Activated CD4-positive, alpha-beta T cell treated with anti-CD3 and anti-CD28 coated beads, Interleukin-2, Interleukin-4, amounts not matched to agents 100 ng/mL and 50 ng/mL, durations not matched to agents 16 hours and 8 hours (primary cell): ENCODE measurements around the gene PRRC2B.
"Not testable (repeated sequence)": the region's sequence is repeated elsewhere in the genome, so short reads cannot be mapped to it uniquely, and the experiment has no call there.

Experiments
- DNase-seq: peaks from one replicate; pipeline ENCODE4 v3.0.0-alpha.2; 2020; ENCODE audit warnings: low spot score

Gene PRRC2B

DNA sequence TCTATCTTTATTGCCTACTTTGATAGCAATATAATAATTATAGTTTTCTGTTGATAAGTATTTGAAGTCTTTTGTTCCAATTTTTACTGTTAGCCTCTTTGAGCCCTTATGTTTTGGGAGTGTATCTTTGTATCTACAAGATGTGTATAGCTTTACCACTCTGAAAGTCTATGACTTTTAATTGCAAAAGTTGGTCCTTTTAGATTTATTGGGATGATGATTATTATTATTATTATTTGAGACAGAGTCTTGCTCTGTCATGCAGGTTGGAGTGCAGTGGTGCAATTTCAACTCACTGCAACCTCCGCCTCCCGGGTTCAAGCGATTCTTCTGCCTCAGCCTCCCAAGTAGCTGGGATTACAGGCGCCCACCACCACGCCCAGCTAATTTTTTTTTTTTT is 78.2 kb downstream of the PRRC2B start:
- not testable (repeated sequence) for DNase-seq

DNA sequence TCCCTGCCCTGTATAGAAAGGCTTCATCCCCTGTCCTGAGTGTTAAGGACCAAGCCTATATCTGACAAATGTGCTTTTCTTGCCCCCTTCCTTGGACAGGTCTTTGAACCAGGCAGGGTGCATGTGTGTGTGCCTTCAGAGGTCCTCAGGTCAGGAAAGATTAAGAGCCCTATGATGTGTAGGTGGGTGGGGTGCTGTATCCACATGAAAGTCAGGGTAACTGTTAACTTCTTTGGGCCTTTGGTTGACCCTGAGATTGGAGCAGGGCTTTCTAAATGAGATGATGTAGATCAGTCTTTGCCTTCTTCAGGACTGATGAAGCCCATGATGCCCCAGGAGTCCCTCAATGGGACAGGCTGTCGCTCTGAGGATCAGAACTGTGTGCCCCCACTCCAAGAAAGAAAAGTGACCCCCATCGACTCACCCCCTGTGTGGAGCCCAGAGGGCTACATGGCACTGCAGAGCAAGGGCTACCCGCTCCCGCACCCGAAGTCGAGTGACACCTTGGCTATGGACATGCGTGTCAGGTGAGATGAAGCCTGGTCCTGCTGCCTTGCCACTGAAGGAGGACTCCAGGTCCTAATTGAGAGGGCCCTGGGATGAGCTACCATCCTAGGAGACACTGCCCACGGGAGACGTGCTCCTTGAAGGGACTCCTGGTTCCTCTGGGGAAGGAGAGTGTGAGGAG is 79.5 kb downstream of the PRRC2B start:
- DNase-seq, result no peak

DNA sequence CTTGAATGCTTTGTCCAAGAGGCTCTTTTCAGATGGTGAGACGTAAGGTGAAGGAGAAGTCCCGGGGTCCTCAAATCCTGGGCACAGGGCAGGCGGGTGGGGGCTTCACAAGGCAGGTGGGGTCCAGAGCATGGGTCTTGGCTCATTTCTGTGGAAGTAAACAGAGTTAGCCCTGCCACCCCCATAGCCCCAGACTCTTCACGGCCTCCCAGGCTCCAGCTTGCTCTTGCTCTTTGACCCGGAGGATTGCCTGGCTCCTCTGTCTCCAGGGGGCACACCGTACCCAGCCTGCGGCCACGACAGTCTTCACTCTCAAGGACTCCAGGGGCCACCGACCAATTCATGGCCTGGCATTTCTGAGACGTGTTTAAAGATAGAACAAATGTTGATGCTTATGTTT is 80.0 kb downstream of the PRRC2B start:
- DNase-seq, result no peak

DNA sequence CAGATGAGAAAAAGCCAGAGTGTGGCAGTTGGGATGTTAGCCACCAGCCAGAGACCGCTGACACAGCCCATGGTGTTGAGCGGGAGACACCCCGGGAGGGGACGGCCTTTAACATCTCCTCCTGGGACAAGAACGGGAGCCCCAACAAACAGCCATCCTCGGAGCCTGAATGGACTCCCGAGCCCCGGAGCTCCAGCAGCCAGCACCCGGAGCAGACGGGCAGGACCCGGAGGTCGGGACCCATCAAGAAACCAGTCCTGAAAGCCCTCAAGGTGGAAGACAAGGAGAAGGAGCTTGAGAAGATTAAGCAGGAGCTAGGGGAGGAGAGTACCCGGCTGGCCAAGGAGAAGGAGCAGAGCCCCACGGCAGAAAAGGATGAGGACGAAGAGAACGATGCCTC is 80.8 kb downstream of the PRRC2B start:
- DNase-seq, result no peak

DNA sequence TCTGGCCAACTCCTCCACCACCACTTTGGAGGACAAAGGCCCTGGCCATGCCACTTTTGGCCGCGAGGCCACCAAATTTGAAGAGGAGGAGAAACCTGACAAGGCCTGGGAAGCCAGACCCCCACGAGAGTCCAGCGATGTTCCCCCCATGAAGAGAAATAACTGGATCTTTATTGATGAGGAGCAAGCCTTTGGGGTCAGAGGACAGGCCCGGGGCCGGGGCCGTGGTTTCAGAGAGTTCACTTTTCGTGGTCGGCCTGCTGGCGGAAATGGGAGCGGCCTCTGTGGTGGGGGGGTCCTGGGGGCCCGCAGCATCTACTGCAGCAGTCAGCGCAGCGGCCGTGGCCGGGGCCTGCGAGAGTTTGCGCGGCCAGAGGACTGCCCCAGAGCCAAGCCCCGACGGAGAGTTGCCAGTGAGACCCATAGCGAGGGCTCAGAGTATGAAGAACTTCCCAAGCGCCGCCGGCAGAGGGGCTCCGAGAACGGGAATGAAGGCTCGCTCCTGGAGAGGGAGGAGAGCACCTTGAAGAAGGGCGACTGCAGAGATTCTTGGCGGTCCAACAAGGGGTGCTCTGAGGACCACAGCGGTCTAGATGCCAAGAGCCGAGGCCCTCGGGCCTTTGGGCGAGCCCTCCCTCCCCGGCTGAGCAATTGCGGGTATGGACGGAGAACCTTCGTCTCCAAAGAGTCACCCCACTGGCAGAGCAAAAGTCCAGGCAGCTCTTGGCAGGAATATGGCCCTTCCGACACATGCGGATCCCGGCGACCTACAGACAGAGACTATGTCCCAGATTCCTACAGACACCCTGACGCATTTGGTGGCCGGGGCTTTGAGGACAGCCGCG is 81.4 kb downstream of the PRRC2B start:
- DNase-seq, result no peak

DNA sequence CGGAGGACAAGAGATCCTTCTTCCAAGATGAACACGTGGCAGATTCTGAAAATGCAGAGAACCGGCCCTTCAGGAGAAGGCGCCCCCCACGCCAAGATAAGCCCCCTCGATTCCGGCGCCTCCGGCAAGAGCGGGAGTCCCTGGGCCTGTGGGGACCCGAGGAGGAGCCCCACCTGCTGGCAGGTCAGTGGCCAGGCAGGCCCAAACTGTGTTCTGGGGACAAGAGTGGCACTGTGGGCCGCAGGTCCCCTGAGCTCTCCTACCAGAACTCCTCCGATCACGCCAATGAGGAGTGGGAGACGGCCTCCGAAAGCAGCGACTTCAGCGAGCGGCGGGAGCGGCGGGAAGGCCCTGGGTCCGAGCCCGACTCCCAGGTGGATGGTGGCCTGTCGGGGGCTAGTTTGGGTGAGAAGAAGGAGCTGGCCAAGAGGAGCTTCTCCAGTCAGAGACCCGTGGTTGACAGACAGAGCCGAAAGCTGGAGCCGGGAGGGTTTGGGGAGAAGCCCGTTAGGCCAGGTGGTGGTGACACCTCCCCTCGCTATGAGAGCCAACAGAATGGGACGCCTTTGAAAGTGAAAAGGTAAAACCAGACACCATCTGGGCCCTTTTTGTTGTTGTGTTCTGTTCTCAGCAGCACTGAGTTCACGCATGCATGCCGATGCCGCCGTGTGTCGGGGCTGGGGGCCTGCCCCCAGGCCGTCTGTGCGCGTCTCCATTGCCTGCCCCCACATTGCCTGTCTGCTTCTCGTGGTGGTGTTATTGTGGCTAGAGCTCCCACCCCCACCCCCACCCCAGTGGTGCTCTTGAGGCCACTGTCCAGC is 82.3 kb downstream of the PRRC2B start:
- no peak for DNase-seq

DNA sequence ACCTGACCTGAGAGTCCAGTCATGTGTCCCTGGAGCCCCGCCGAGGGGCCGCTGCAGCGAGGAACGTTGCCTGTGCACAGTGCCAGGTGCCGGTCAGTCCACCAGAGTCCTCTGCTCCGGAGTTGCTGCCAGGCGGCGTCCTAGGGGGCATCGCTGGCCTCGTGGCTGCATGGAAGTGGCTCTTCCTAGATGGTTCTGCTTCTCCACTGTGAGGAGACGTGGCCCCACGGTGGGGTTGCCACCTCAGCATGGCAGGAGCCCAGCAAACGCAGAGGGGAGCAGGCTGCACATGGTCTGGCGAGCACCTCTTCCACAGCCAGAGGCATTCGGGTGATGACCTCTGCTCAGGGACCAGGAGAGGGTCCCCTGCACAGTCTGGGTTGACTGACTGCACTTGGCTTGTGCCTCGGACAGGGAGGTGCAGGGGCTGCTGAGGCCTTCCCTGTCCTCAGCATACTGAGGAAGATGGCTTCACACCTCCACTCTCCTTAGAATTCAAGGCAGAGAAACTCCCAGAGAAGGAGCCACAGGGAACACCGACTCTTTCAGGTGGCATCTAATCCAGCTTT is 83.0 kb downstream of the PRRC2B start:
- DNase-seq, result no peak

DNA sequence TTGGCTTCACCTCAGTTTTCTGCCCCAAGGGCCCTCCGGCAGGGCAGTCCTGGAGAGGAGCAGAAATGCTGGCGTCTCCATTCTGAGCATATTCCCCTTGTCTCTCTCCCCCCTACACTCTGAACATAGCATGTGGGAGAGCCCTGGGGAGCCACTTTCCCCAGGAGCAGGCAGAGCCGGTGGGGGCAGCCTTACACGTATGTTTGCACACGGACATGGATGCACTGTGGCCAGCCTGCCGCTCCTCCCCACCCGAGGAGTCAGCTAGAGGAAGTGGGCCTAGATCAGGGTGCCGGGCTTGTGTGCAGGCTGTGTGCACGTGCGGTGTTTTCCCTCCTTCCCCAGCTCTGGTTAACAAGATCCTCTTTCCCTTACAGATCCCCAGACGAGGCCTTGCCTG is 83.5 kb downstream of the PRRC2B start:
- DNase-seq, result no peak

DNA sequence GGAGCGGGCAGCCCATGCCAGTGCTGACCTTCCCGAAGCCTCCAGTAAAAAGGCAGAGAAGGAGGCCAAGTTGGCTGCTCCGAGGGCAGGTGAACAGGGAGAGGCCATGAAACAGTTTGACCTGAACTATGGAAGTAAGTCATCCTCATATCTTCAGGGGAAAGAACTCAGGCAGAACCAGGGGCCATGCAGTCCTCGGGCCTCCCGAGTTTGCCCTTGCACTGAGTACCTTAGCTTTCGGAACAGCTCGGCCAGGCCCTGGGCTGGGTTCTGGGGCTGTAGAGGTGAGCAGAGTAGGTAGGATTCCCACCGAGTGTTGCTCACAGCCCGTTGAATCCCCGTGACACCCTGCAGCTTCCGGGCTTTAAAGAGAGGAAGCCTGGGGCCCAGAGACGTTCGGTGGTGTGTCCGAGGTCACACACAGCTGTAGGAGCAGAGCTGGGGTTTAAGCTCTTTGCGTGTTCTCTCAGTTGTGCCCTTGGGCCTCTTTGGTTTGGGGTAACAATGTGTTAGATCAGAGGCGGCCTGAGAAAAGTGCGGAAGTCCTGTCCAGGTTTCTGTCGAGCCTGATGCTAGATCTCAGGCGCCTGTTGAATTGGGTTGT is 84.0 kb downstream of the PRRC2B start:
- no peak for DNase-seq

DNA sequence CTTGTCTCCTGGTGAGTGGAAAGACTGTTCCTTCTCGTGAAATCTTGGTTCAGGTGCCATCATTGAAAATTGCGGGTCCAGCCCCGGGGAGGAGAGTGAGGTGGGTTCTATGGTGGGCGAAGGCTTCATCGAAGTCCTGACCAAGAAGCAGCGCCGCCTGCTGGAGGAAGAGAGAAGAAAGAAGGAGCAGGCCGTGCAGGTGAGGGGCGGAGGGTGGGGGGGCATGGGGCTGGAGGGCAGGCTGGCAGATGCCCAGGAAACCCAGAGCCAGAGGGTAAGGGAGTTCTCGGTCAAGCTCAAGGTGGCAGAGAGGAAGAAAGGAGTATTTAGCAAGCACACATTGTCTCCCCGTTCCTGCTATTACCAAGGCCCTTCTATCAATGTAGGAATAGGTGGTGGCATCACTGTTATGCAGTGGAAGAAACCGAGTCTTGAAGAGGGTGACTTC is 84.6 kb downstream of the PRRC2B start:
- DNase-seq, result peak; percentile 35

DNA sequence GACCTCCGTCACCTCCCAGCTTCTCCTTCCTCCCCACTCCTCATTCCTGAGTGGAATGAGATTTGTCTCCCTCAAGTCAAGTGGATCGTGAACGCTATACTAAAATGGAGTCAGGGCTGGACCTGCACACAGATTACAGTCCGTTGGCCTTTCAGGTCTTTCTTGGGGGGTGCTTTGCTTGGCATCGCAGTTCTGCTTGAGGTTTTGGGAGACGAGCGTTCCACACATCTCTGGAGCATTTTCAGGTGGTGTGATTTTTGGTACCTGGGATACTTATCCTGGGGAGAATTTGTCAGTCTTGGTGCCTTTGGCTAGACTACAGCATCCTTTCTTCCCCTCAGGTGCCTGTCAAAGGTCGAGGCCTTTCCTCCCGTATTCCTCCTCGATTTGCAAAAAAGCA is 85.0 kb downstream of the PRRC2B start:
- no peak for DNase-seq

DNA sequence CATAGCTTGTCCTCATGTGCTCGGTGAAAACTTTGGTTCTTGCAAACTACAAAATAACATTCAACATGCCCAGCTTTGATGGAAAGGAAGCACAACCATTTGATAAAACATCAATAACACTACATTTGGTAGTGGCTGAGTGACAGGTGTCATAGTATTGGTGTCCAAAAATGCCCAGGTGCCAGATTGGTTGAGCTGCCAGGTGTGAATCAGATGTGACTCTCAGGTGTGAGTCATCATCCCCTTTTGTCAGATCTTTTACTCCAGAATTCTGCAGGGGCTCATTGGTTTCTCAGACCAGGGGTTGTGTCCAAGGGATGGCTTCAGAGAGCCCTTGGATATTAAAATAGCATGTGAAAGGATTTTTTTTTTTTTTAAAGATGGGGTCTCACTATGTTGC is 86.4 kb downstream of the PRRC2B start:
- DNase-seq, result no peak

DNA sequence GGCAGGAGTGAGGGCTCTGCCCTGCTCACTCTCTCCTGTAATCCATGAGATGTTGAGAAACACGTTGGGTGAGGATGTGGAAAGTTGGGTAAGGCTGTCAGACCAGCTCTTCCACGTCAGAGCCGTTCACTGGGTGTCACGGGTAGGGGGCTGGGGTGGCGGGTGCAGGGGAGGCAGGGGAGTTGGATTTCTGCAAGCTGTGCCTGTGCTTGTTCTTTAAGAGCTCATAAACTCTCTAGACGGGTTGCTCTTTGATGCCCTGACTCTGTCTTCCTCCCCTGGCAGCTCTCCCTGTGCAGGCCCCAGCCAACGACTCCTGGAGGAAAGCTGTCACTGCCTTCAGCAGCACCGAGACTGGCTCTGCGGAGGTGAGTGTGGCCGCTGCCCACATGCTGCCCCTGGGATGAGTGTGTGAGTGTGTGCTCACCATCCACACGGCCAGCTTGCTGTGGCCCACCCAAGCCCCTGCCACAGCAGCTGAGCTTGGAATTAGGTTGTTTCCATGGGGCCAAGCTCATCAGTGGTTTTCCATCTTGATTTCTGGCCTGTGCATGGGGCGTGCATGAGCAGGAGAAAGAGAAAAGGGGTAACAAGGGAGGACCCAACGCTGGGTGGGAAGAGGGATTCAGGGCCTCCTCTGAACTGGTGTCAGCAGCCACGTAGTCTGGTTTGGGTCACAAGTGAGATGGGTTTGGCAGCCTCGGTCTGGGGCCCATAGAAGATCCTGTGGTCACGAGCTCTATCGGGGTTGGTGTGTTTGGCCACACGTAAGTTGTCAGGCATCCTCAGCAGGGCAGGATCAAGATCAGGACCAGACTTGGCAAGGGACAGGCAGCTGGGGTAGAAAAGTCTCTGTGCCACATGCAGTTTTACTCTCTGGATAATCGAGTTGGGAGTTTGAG is 87.8 kb downstream of the PRRC2B start:
- DNase-seq, result no peak

DNA sequence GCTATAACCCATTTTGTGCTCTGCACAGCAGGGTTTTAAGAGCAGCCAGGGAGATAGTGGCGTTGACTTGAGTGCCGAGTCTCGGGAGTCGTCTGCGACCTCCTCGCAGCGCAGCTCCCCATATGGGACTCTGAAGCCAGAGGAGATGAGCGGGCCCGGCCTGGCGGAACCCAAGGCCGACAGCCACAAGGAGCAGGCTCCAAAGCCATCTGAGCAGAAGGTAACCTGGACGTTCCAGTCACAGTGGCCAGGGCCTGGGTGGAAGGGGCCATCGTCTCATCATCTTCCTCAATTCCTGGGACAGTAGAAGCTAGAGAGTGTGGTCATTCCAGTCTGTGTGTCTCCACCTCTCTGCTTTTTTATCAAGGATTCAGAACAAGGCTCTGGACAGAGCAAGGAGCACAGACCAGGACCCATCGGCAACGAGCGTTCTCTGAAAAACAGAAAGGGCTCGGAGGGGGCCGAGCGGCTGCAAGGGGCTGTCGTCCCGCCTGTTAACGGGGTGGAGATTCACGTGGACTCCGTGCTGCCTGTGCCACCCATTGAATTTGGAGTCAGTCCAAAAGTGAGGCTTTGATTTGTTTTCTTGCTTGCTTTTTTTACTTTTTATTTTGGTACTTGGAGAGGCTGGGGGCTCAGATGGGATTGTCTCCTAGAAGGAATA is 88.6 kb downstream of the PRRC2B start:
- no peak for DNase-seq

DNA sequence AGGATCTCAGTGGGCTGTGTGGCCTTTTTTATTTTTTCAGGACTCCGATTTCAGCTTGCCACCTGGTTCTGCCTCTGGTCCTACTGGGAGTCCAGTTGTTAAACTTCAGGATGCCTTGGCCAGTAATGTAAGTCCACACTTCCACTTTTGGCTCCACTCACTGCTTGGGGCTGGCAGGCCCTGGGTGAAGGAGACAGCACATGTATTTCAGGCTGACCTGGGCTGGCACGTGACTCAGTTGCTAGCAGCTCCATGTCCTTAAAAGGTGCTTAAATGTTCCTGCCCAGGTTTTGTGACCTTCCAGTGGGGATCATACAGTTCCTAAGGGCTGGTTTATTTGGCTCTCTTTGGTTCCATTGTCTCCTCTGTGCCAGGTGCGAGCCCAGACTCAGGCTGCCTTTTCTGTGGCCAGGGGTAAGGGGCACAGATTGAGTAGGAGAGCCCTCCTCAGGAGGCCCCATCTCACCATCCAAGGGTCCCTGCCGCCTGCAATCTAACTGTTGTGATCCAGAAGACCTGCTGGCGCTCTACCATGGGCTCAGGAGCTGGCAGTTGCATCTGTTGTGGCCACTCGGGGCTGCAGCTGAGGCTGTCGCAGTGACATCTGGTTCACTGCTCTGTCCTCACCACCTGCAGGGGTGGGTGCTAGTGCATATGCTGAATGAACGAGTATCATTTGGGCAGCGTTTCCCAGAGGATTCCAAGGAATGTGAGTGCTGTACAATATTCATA is 89.6 kb downstream of the PRRC2B start:
- DNase-seq, result no peak

DNA sequence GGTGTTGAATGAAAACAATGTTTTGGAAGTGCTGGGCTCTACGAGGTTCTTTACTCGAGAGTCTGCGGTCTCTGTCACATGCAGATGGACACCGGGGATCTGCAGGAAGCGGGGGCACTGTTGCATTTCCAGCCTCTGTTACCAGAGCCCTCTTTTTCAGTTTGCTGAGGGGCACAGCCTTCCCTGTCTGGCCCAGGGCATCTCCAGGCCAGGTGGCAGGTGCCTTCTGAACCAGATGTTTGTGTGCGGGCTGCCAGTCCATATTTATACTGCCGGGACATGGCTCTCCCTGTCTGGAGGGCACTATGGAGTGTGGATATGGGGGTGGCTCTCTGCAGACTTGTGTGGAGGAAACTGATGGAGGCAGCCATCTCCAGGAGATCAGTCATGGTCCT is 90.2 kb downstream of the PRRC2B start:
- no peak for DNase-seq

DNA sequence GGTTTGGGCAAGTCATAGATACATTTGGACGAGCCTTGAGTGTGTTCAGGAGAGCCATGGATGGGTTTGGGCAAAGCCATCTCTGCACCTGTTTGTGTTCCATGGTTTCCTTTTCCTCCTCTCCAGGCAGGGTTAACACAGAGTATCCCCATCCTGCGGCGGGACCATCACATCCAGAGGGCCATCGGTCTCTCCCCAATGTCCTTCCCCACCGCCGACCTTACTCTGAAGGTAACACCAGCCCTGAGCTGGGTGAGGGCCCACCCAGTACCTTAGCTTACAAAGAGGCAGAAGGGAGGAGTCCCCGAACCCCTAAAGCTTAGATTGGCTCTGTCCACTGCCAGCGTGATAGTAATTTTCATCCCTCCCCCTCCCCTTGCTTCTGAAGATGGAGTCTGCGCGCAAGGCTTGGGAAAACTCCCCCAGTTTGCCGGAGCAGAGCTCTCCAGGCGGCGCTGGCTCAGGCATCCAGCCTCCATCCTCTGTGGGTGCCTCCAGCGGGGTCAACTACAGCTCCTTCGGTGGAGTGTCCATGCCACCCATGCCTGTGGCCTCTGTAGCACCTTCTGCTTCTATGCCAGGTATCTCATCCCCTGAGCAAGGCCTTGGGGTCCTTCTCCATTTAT is 90.8 kb downstream of the PRRC2B start:
- no peak for DNase-seq

DNA sequence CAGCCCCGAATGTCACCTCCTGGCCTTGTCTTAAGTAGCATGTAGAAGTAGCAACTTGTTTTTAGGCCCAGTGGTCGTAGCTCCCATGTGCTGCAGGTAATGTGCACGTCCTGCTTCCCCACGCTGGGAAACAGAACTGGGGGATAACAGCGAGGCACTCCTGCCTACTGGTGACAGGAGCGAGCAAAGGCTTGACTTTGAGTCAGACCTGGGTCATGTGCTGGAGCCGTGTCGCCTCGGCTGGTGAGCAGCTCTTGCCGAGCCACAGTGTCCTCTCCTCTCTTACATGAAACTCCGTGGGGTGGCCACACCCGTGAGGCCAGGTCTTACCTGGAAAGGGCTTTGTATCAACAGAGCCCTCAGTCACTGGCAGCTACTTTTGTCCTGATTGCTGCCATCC is 91.3 kb downstream of the PRRC2B start:
- DNase-seq, result no peak

DNA sequence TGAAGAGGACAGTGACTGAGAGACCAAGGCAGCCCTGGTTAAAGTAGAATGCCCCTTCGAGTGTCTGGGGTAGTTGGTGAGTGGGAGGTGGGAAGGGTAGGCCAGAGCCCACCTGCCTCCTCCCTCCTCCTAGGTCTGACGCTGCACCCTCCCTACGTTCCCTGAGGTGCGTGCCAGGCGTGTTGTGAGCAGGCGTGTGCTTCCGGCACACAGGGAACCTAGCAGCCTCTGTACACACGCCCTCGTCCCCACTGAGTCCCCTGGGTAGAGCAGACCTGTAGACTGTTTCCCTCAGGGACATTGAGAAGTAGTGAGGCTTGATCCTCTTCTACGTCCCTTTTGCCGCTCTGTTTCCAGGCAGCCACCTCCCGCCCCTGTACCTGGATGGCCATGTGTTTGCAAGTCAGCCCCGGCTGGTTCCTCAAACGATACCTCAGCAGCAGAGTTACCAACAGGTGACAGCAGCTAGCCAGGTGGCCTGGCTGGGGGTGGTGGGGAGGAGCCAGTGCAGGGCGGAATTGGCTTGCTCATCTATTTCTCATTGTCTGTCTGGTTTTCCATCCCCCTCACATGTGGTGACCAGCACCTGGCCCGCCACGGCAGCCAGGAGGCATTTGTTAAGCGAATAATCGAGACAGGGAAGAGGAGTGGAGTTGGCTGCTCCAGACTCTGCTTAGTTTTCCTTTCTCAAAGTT is 92.0 kb downstream of the PRRC2B start:
- DNase-seq, result no peak
